Muscle layer of duodenum (tissue), 2 donors: ENCODE data around the gene NAALADL2.
"Not testable (repeated sequence)": the region's sequence is repeated elsewhere in the genome, so short reads cannot be mapped to it uniquely, and the experiment has no call there.

Experiments used
- H3K27ac ChIP-seq: one replicate; pipeline ENCODE4 v1.7.0; 2013; ENCODE audit warnings: mild to moderate bottlenecking, low read length
- H3K27me3 ChIP-seq: one replicate; pipeline ENCODE4 v1.7.0; 2013; ENCODE audit warnings: low read depth, mild to moderate bottlenecking, control low read depth, low read length
- H3K36me3 ChIP-seq, 2 donors: one replicate each; pipeline ENCODE4 v1.7.0; 2013; ENCODE audit warnings: low read length in 2 of 2, control low read depth in 1 of 2, mild to moderate bottlenecking in 1 of 2; ENCODE audit not compliant: insufficient read depth in 2 of 2, control insufficient read depth in 1 of 2
- H3K4me1 ChIP-seq, 2 donors: one replicate each; pipeline ENCODE4 v1.7.0; 2013; ENCODE audit warnings: low read length in 2 of 2, mild to moderate bottlenecking in 2 of 2, control low read depth in 1 of 2, moderate library complexity in 1 of 2; ENCODE audit not compliant: insufficient read depth in 2 of 2, control insufficient read depth in 1 of 2
- H3K4me3 ChIP-seq, 2 donors: one replicate each; pipeline ENCODE4 v1.7.0; 2013; ENCODE audit warnings: low read length in 2 of 2, low read depth in 1 of 2, mild to moderate bottlenecking in 1 of 2
- H3K9me3 ChIP-seq, 2 donors: one replicate each; pipeline ENCODE4 v1.7.0; 2013; ENCODE audit warnings: low read length in 2 of 2, control low read depth in 1 of 2, mild to moderate bottlenecking in 1 of 2; ENCODE audit not compliant: control insufficient read depth in 1 of 2
- donor health status: healthy.

NAALADL2 gene

DNA sequence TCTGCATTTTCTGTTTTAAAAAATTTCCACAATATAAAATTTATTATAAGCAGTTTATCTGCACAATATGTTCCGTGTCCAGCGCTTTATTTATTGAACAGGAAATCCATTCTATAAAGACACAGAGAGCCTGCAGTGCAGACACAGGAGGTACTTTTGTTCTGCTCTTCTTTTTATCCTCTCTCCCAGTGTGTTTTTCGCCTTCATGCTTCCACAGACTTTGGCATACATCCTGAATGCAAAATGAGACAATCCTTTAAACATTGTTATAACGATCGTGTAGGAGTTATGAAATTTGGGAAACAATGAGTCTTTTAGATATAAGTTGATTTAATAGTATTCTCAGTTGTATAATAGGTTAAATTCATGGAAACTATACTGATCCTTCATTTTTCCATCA, 749.2 kb downstream of the NAALADL2 start:
- H3K4me3 ChIP-seq, result no peak overlapping the region
- no peaks in the 10 kb centered on the region for H3K9me3 ChIP-seq
- no peak overlapping the region for H3K27ac ChIP-seq
- H3K27me3 ChIP-seq, result no peaks in the 10 kb centered on the region
- H3K36me3 ChIP-seq, result no peaks in the 10 kb centered on the region
- H3K4me1 ChIP-seq, result no peaks in the 10 kb centered on the region

- Histone ChIP-seq H3K9me3 (no peaks in the 10 kb centered on the region), H3K27ac (no peak overlapping the region), H3K4me1 (no peaks in the 10 kb centered on the region), H3K4me3 (no peak overlapping the region), H3K36me3 (no peaks in the 10 kb centered on the region), H3K27me3 (no peaks in the 10 kb centered on the region)
Observed at GRCh38 chr3:175608911-175609310, 749.8 kb downstream of the NAALADL2 start.

- Histone ChIP-seq H3K27ac (no peak overlapping the region), H3K9me3 (peaks cover 0 to 4% of the 10 kb centered on the region in 2 donors), H3K4me1 (no peaks in the 10 kb centered on the region), H3K4me3 (no peak overlapping the region), H3K27me3 (no peaks in the 10 kb centered on the region), H3K36me3 (no peaks in the 10 kb centered on the region)
Observed at GRCh38 chr3:175612487-175613196, 753.5 kb downstream of the NAALADL2 start.

- not testable (repeated sequence) for H3K36me3 ChIP-seq, H3K9me3 ChIP-seq, H3K27ac ChIP-seq, H3K4me3 ChIP-seq, H3K4me1 ChIP-seq, H3K27me3 ChIP-seq
Observed at GRCh38 chr3:175614107-175614506, 755.0 kb downstream of the NAALADL2 start.

- H3K4me3 ChIP-seq, result no peak overlapping the region
- no peaks in the 10 kb centered on the region for H3K4me1 ChIP-seq
- H3K27ac ChIP-seq, result no peak overlapping the region
- peaks cover 0 to 4% of the 10 kb centered on the region in 2 donors for H3K9me3 ChIP-seq
- no peaks in the 10 kb centered on the region for H3K36me3 ChIP-seq
- no peaks in the 10 kb centered on the region for H3K27me3 ChIP-seq
Observed at GRCh38 chr3:175617247-175617646, 758.1 kb downstream of the NAALADL2 start.

- Histone ChIP-seq H3K9me3 (peaks cover 0 to 4% of the 10 kb centered on the region in 2 donors), H3K27ac (no peak overlapping the region), H3K36me3 (no peaks in the 10 kb centered on the region), H3K27me3 (no peaks in the 10 kb centered on the region), H3K4me3 (no peak overlapping the region), H3K4me1 (no peaks in the 10 kb centered on the region)
Observed at GRCh38 chr3:175619369-175619768, 760.2 kb downstream of the NAALADL2 start.

GRCh38 chr3:175620093-175620492, 761.0 kb downstream of the NAALADL2 start:
- peaks cover 0 to 4% of the 10 kb centered on the region in 2 donors for H3K9me3 ChIP-seq
- no peak overlapping the region for H3K4me3 ChIP-seq
- no peaks in the 10 kb centered on the region for H3K4me1 ChIP-seq

GRCh38 chr3:175620532-175620931, 761.4 kb downstream of the NAALADL2 start:
- no peak overlapping the region for H3K4me3 ChIP-seq
- H3K27ac ChIP-seq, result no peak overlapping the region
- H3K9me3 ChIP-seq, result peaks cover 0 to 4% of the 10 kb centered on the region in 2 donors
- H3K36me3 ChIP-seq, result no peaks in the 10 kb centered on the region
- H3K4me1 ChIP-seq, result no peaks in the 10 kb centered on the region
- no peaks in the 10 kb centered on the region for H3K27me3 ChIP-seq

More at GRCh38 chr3:175620093-175620492, 761.0 kb downstream of the NAALADL2 start:
- H3K36me3 ChIP-seq, result no peaks in the 10 kb centered on the region
- H3K27me3 ChIP-seq, result no peaks in the 10 kb centered on the region
- H3K27ac ChIP-seq, result no peak overlapping the region

- Histone ChIP-seq H3K36me3 (no peaks in the 10 kb centered on the region), H3K27me3 (no peaks in the 10 kb centered on the region), H3K4me1 (no peaks in the 10 kb centered on the region), H3K4me3 (no peak overlapping the region), H3K27ac (no peak overlapping the region), H3K9me3 (no peaks in the 10 kb centered on the region)
Observed at GRCh38 chr3:175640958-175641357, 781.8 kb downstream of the NAALADL2 start.

GRCh38 chr3:175646865-175647264, 787.7 kb downstream of the NAALADL2 start:
- Histone ChIP-seq H3K9me3 (no peaks in the 10 kb centered on the region), H3K4me1 (no peaks in the 10 kb centered on the region), H3K27ac (no peak overlapping the region), H3K36me3 (no peaks in the 10 kb centered on the region), H3K27me3 (no peaks in the 10 kb centered on the region), H3K4me3 (no peak overlapping the region)

GRCh38 chr3:175648899-175649298, 789.8 kb downstream of the NAALADL2 start:
- no peak overlapping the region for H3K27ac ChIP-seq
- H3K4me3 ChIP-seq, result no peak overlapping the region
- H3K9me3 ChIP-seq, result no peaks in the 10 kb centered on the region
- no peaks in the 10 kb centered on the region for H3K36me3 ChIP-seq
- no peaks in the 10 kb centered on the region for H3K4me1 ChIP-seq
- H3K27me3 ChIP-seq, result no peaks in the 10 kb centered on the region

GRCh38 chr3:175651716-175652115, 792.6 kb downstream of the NAALADL2 start:
- H3K27ac ChIP-seq, result no peak overlapping the region
- peak overlapping the region in 1 of 2 donors; percentile 37 for H3K4me3 ChIP-seq
- H3K27me3 ChIP-seq, result no peaks in the 10 kb centered on the region
- no peaks in the 10 kb centered on the region for H3K36me3 ChIP-seq
- H3K4me1 ChIP-seq, result no peaks in the 10 kb centered on the region
- no peaks in the 10 kb centered on the region for H3K9me3 ChIP-seq
